HepG2 (cell line): Measurements from ENCODE around the gene EGFLAM. TPM values are rescaled to one million over a fixed set of nuclear protein-coding genes. Genes with fewer than 3 reads are reported as not detected.

ENCODE experiments used
- ATAC-seq: fragments of 200-7000 bp; cut with Tn5 transposase; 3 replicates; pipeline ENCODE4 v1.9.1; 2020; ENCODE audit warnings: mild to moderate bottlenecking, moderate library complexity
- BruUV-seq: library from RNA; stranded (reverse); fragments of 400-500 nt; replicated peaks from 2 replicates; lab custom pipeline; 2021; lab: Mats Ljungman, UMichigan
- CTCF ChIA-PET: fragments of 300-600 bp; formaldehyde crosslinking; extraction: SDS; loops from one replicate; lab custom pipeline; 2021; ENCODE audit warnings: low total read pairs, inconsistent platforms, low intra/inter-chr PET ratio; lab: Yijun Ruan, JAX
- POLR2A ChIA-PET: fragments of 350-600 bp; sonication (Branson Sonifier 250); formaldehyde crosslinking; loops from one replicate; lab custom pipeline; 2020; ENCODE audit warnings: antibody characterized with exemption, inconsistent platforms; lab: Yijun Ruan, JAX
- DNase-seq: peaks from one replicate; pipeline ENCODE4 v3.0.0-alpha.2; 2015; ENCODE audit warnings: low spot score
- FAIRE-seq: peaks from 3 replicates; lab custom pipeline; 2011; peaks lifted over from hg19 to GRCh38; lab: Jason Lieb, UNC
- H2AFZ ChIP-seq: one replicate; pipeline ENCODE4 v1.6.1; 2011; ENCODE audit warnings: low read length, inconsistent platforms
- H3K27ac ChIP-seq: fragments of 300-600 bp; 3 replicates; pipeline ENCODE4 v1.8.0; 2011; ENCODE audit warnings: mixed run types, mild to moderate bottlenecking, mixed read lengths, low read length, inconsistent platforms; ENCODE audit not compliant: insufficient read depth; ENCODE audit errors: extremely low read length
- H3K27me3 ChIP-seq, 2 experiments: fragments of 200-600 bp in 1 of 2; 2 replicates in 1 of 2; 3 replicates in 1 of 2; pipeline versions ENCODE4 v1.6.0 to v1.8.0; 2011; ENCODE audit warnings: low read length in 2 of 2, mild to moderate bottlenecking in 2 of 2, moderate library complexity in 2 of 2, inconsistent platforms in 1 of 2; ENCODE audit not compliant: insufficient read depth in 2 of 2, control insufficient read depth in 1 of 2
- H3K36me3 ChIP-seq, 2 experiments: fragments of 200-600 bp in 1 of 2; replicated peaks in 1 of 2; 2 replicates in 1 of 2; 3 replicates in 1 of 2; pipeline versions ENCODE4 v1.5.1 to v1.8.0; 2011; ENCODE audit warnings: low read length in 2 of 2, inconsistent platforms in 1 of 2; ENCODE audit not compliant: insufficient read depth in 2 of 2, control insufficient read depth in 1 of 2
- H3K4me1 ChIP-seq: 2 replicates; pipeline ENCODE4 v1.5.1; 2012; ENCODE audit warnings: low read length, inconsistent platforms; ENCODE audit not compliant: insufficient read depth
- H3K4me2 ChIP-seq: 2 replicates; pipeline ENCODE4 v1.6.0; 2011; ENCODE audit warnings: low read depth, low read length, inconsistent platforms
- H3K4me3 ChIP-seq, 3 experiments: fragments of 200-600 bp in 1 of 3; sonication (generic), shearing (Covaris generic) in 1 of 3; replicated peaks in 1 of 3; 2 replicates each; pipeline ENCODE4 v1.5.1; 2011 to 2016; ENCODE audit warnings: low read length in 3 of 3, inconsistent platforms in 2 of 3, low read depth in 2 of 3, mild to moderate bottlenecking in 2 of 3, control low read depth in 1 of 3, mixed read lengths in 1 of 3; ENCODE audit not compliant: insufficient read depth in 1 of 3
- H3K79me2 ChIP-seq: one replicate; pipeline ENCODE4 v1.6.1; 2011; ENCODE audit warnings: low read length, inconsistent platforms; ENCODE audit not compliant: insufficient read depth
- H3K9ac ChIP-seq: 2 replicates; pipeline ENCODE4 v1.6.0; 2011; ENCODE audit warnings: mild to moderate bottlenecking, low read depth, low read length, inconsistent platforms; ENCODE audit not compliant: insufficient read depth
- H3K9me3 ChIP-seq: 2 replicates; pipeline ENCODE4 v1.5.1; 2012; ENCODE audit warnings: mild to moderate bottlenecking, low read length
- H4K20me1 ChIP-seq: 2 replicates; pipeline ENCODE4 v1.6.0; 2011; ENCODE audit warnings: inconsistent platforms, mild to moderate bottlenecking, low read length, moderate library complexity; ENCODE audit not compliant: insufficient read depth
- ARID3A ChIP-seq: IDR thresholded peaks from 2 replicates; pipeline ENCODE4 v1.6.1; 2012; ENCODE audit warnings: low read depth, low read length, improper control_type of control experiment
- BHLHE40 ChIP-seq: IDR thresholded peaks from 2 replicates; pipeline ENCODE4 v1.6.1; 2011; ENCODE audit warnings: low read length, improper control_type of control experiment
- BRD4 ChIP-seq: sonication (generic); formaldehyde crosslinking; IDR thresholded peaks from 2 replicates; pipeline ENCODE4 v1.4.0; 2020; ENCODE audit warnings: missing genetic modification reagents
- DPF2 ChIP-seq: sonication (generic); formaldehyde crosslinking; IDR thresholded peaks from 2 replicates; pipeline ENCODE4 v1.4.0; 2020; ENCODE audit warnings: mild to moderate bottlenecking, low read depth, missing genetic modification reagents, borderline replicate concordance
- MNT ChIP-seq: fragments of 450-650 bp; IDR thresholded peaks from 2 replicates; pipeline ENCODE4 v1.6.1; 2016
- NR3C1 ChIP-seq: sonication (generic); formaldehyde crosslinking; IDR thresholded peaks from 2 replicates; pipeline ENCODE4 v1.4.0; 2020; ENCODE audit warnings: missing genetic modification reagents
- PRDM15 ChIP-seq: sonication (generic); formaldehyde crosslinking; IDR thresholded peaks from 2 replicates; pipeline ENCODE4 v1.4.0; 2020; ENCODE audit warnings: missing genetic modification reagents
- SUZ12 ChIP-seq: fragments of 150-350 bp; IDR thresholded peaks from 2 replicates; pipeline ENCODE4 v1.6.1; 2014; ENCODE audit warnings: low read depth, low read length
- ZBTB37 ChIP-seq: sonication (generic); formaldehyde crosslinking; IDR thresholded peaks from 2 replicates; pipeline ENCODE4 v1.4.0; 2020; ENCODE audit warnings: mild to moderate bottlenecking, missing genetic modification reagents
- ZKSCAN1 ChIP-seq: fragments of 150-350 bp; IDR thresholded peaks from 2 replicates; pipeline ENCODE4 v1.6.1; 2014; ENCODE audit warnings: low read length
- ZNF615 ChIP-seq: sonication (generic); formaldehyde crosslinking; IDR thresholded peaks from 2 replicates; pipeline ENCODE4 v1.5.0; 2020; ENCODE audit warnings: mild to moderate bottlenecking, missing genetic modification reagents, borderline replicate concordance
- ZSCAN20 ChIP-seq: sonication (generic); formaldehyde crosslinking; IDR thresholded peaks from 2 replicates; pipeline ENCODE4 v1.4.0; 2020; ENCODE audit warnings: missing genetic modification reagents, mild to moderate bottlenecking, borderline replicate concordance
- ZXDC ChIP-seq: sonication (generic); formaldehyde crosslinking; IDR thresholded peaks from 2 replicates; pipeline ENCODE4 v1.5.0; 2020; ENCODE audit warnings: mild to moderate bottlenecking, missing genetic modification reagents
- in situ Hi-C: cut with HindIII; loops from 2 replicates; pipeline ENCODE4 v1.10.0; 2017; ENCODE audit warnings: low pct_unique_long_range_greater_than_20kb; ENCODE audit not compliant: extremely low pct_ligation_motif_present
- intact Hi-C: fragments of 100-400 bp; cut with micrococcal nuclease; formaldehyde crosslinking; loops from one replicate; pipeline ENCODE4 v1.10.0; 2022; ENCODE audit not compliant: unreplicated experiment
- polyA plus RNA-seq, 8 experiments: library from polyadenylated mRNA; depleted of rRNA in 3 of 8; stranded (reverse) in 7 of 8; unstranded in 1 of 8; fragments of >200 nt; fragmentation: Illumina TruSeq in 4 of 8; extraction: Trizol in 4 of 8; gene quantifications; 2 replicates each; pipeline versions ENCODE4 v1.2.1 to v1.2.3, GENCODE V29; 2011 to 2016; ENCODE audit warnings: low read depth in 4 of 8, missing spikeins in 1 of 8, mixed read lengths in 1 of 8; ENCODE audit not compliant: insufficient read depth in 1 of 8
- total RNA-seq, 5 experiments: library from RNA; depleted of rRNA; stranded (reverse); fragments of >200 nt; fragmentation: Illumina TruSeq; extraction: Trizol; gene quantifications; 2 replicates each; pipeline ENCODE4 v1.2.3, GENCODE V29; 2016; ENCODE audit warnings: low read depth in 1 of 5
- TF ChIP-seq, protein P1 (sequence below): sonication (generic); formaldehyde crosslinking; IDR thresholded peaks from 2 replicates; pipeline ENCODE4 v1.4.0; 2020; ENCODE audit warnings: mild to moderate bottlenecking, missing genetic modification reagents

EGFLAM gene
- total and polyA plus RNA-seq, 2 of the 13 experiments (the other 11 are each of a cell fraction or from before 2014, with no cell fraction given), result not detected

DNA sequence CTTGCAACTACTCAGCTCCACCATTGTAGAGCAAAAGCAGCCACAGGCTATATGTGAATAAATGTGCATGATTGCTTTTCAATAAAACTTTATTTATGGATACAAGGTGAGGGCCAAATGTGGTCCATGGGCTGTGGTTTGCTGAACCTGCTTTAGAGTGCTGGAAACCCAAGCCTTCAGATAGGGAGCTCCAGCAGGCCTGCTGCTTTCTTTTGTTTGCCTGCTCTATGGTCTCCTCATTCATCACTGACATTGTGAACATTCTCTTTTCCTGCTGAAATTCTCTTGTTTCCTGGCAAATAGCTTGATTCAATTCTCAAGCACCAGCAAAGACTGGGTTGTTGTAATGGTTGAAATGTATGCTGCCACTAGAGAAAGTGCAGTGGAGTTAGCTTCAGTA lies 26.0 kb downstream of the EGFLAM start:
- H3K27ac ChIP-seq, result no peak overlapping the region
- ATAC-seq, result no peak
- no peak for TF ChIP-seq MNT
- no peak for TF ChIP-seq ZBTB37 (CRISPR knock-in tag)
- no peak for TF ChIP-seq ZSCAN20 (CRISPR knock-in tag)
- TF ChIP-seq DPF2 (CRISPR knock-in tag), result no peak
- TF ChIP-seq, protein P1, sequence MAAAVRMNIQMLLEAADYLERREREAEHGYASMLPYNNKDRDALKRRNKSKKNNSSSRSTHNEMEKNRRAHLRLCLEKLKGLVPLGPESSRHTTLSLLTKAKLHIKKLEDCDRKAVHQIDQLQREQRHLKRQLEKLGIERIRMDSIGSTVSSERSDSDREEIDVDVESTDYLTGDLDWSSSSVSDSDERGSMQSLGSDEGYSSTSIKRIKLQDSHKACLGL, result no peak
- TF ChIP-seq PRDM15, result no peak
- no peak for TF ChIP-seq ZKSCAN1
- TF ChIP-seq BHLHE40, result no peak
- no peak for TF ChIP-seq ARID3A
- TF ChIP-seq ZXDC, result no peak
- TF ChIP-seq ZNF615 (CRISPR knock-in tag), result no peak
- TF ChIP-seq NR3C1 (CRISPR knock-in tag), result no peak
- TF ChIP-seq SUZ12, result no peak
- TF ChIP-seq BRD4 (CRISPR knock-in tag), result no peak

More for the DNA sequence above, 26.0 kb downstream of the EGFLAM start:
- in situ Hi-C loops, result no loop called here
- no peak overlapping the region for H2AFZ ChIP-seq
- FAIRE-seq, result no peak
- no peaks in the 10 kb centered on the region for H3K4me1 ChIP-seq
- H3K79me2 ChIP-seq, result no peaks in the 10 kb centered on the region
- ChIA-PET CTCF (no interaction called here), POLR2A (no interaction called here)
- no peaks in the 10 kb centered on the region for H3K9me3 ChIP-seq
- no peak overlapping the region for H3K4me3 ChIP-seq
- DNase-seq, result no peak
- H4K20me1 ChIP-seq, result no peaks in the 10 kb centered on the region
- intact Hi-C loops, result no loop called here
- no peak overlapping the region for H3K9ac ChIP-seq
- H3K36me3 ChIP-seq, result no peaks in the 10 kb centered on the region
- no TSS peak for BruUV-seq
- H3K4me2 ChIP-seq, result no peak overlapping the region
- H3K27me3 ChIP-seq, result no peaks in the 10 kb centered on the region
